ENCODE data around the gene PCDHA3. TPM values are rescaled to one million over a fixed set of nuclear protein-coding genes. Genes with fewer than 3 reads are reported as not detected.
"Not testable (repeated sequence)": the region's sequence is repeated elsewhere in the genome, so short reads cannot be mapped to it uniquely, and the experiment has no call there.

The PCDHA3 gene
- total RNA-seq, 6 experiments from 2014 or later = 0.07 TPM; not detected in 5

DNA sequence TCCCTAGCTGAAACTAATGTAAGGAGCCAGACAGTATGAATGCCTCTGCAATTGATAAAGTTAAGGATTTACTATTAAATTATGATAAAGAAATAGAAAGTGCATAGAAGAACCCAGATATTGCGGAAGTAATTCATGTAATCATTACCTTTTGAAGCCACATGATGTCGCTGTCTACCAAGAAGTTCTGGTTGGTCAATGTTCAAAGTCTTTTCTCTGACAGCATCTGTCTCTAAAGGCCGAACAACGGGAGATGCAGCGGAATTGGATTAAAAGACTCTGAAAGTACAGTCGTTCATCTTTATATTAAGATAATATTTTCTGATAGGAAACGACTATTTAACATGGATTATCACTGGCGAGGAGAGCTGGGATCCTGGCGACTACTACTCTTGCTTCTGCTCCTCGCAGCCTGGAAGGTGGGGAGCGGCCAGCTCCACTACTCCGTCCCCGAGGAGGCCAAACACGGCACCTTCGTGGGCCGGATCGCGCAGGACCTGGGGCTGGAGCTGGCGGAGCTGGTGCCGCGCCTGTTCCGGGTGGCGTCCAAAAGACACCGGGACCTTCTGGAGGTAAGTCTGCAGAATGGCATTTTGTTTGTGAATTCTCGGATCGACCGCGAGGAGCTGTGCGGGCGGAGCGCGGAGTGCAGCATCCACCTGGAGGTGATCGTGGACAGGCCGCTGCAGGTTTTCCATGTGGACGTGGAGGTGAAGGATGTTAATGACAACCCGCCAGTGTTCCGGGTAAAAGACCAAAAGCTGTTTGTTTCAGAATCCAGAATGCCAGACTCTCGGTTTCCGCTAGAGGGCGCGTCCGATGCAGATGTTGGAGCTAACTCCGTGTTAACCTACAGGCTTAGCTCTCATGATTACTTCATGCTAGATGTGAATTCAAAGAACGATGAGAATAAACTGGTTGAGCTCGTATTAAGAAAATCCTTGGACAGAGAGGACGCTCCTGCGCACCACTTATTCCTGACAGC is 40.4 kb downstream of the PCDHA3 start, which contains the start of gene PCDHA8:
TSS of gene PCDHA8 (plus strand) at position 210 of the 985 bp plus-strand sequence. CDS start at position 345, 135 bp downstream.
- Histone ChIP-seq H3K4me1 (no peaks in the 10 kb centered on the region), H3K36me3 (no peaks in the 10 kb centered on the region), H3K27me3 (no peaks in the 10 kb centered on the region), H3K9me3 (no peaks in the 10 kb centered on the region), H3K4me3 (no peak within 1 kb of the TSS), H3K27ac (no peak within 1 kb of the TSS)
- intact Hi-C loops (cut with DNase I) = no loop called here
- TF ChIP-seq, protein P1, sequence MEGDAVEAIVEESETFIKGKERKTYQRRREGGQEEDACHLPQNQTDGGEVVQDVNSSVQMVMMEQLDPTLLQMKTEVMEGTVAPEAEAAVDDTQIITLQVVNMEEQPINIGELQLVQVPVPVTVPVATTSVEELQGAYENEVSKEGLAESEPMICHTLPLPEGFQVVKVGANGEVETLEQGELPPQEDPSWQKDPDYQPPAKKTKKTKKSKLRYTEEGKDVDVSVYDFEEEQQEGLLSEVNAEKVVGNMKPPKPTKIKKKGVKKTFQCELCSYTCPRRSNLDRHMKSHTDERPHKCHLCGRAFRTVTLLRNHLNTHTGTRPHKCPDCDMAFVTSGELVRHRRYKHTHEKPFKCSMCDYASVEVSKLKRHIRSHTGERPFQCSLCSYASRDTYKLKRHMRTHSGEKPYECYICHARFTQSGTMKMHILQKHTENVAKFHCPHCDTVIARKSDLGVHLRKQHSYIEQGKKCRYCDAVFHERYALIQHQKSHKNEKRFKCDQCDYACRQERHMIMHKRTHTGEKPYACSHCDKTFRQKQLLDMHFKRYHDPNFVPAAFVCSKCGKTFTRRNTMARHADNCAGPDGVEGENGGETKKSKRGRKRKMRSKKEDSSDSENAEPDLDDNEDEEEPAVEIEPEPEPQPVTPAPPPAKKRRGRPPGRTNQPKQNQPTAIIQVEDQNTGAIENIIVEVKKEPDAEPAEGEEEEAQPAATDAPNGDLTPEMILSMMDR (IDR thresholded peaks at IDR 0.05) = peak in 1 of 4 donors; percentile 15
- no peak for TF ChIP-seq POLR2A (IDR thresholded peaks at IDR 0.05)
- DNase-seq (no peak), ATAC-seq (no peak)
- WGBS (ENCODE audit: insufficient coverage, low coverage, low lambda C conversion rate, missing lambda C conversion rate) = 20% methylated on average over 28 of the region's 47 CpGs

DNA sequence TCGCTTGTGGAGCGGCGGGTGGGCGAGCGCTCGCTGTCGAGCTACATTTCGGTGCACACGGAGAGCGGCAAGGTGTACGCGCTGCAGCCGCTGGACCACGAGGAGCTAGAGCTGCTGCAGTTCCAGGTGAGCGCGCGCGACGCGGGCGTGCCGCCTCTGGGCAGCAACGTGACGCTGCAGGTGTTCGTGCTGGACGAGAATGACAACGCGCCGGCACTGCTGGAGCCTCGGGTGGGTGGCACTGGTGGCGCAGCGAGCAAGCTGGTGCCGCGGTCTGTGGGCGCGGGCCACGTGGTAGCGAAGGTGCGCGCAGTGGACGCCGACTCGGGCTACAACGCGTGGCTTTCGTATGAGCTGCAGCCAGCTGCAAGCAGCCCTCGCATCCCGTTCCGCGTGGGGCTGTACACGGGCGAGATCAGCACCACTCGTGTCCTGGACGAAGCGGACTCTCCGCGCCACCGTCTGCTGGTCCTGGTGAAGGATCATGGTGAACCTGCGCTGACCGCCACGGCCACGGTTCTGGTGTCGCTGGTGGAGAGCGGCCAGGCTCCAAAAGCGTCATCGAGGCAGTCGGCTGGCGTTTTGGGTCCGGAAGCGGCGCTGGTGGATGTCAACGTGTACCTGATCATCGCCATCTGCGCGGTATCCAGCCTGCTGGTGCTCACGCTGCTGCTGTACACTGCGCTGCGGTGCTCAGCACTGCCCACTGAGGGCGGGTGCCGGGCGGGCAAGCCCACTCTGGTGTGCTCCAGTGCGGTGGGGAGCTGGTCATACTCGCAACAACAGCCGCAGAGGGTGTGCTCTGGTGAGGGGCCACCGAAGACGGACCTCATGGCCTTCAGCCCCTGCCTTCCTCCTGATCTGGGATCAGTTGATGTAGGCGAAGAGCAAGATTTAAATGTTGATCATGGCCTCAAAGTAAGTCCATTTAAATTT is 42.2 kb downstream of the PCDHA3 start:
- TF ChIP-seq POLR2A (IDR thresholded peaks at IDR 0.05) = no peak
- TF ChIP-seq, protein P1 (IDR thresholded peaks at IDR 0.05) = no peak
- Histone ChIP-seq H3K4me1 (no peaks in the 10 kb centered on the region), H3K9me3 (no peaks in the 10 kb centered on the region), H3K36me3 (no peaks in the 10 kb centered on the region), H3K27ac (no peak overlapping the region), H3K4me3 (no peak overlapping the region), H3K27me3 (no peaks in the 10 kb centered on the region)
- no peak for ATAC-seq
- intact Hi-C loops (cut with DNase I) = no loop called here
- DNase-seq = no peak
- 47% methylated on average over 7 of the region's 87 CpGs for WGBS (ENCODE audit: insufficient coverage, low coverage, low lambda C conversion rate, missing lambda C conversion rate)

DNA sequence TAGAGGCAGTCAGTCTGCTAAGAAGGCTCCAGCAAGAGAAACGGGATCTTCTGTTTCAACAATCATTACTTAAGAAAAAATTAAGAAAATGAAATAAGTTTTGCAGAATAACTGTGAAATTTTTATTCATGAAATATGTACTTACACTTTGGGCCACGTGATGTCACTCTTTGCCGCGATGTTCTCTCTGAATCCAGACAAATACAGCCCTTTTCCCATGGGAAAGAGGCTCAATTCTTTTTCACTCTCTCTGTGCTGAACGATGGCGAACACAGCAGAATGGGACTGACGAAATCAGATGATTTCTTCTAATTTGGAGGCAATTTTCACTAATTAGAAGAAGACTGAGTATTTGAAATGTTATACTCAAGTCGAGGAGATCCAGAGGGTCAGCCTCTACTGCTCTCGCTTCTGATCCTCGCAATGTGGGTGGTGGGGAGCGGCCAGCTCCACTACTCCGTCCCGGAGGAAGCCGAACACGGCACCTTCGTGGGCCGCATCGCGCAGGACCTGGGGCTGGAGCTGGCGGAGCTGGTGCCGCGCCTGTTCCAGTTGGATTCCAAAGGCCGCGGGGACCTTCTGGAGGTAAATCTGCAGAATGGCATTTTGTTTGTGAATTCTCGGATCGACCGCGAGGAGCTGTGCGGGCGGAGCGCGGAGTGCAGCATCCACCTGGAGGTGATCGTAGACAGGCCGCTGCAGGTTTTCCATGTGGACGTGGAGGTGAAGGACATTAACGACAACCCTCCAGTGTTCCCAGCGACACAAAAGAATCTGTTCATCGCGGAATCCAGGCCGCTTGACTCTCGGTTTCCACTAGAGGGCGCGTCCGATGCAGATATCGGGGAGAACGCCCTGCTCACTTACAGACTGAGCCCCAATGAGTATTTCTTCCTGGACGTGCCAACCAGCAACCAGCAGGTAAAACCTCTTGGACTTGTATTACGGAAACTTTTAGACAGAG is 47.6 kb downstream of the PCDHA3 start, which contains the start of gene PCDHA9:
TSS of gene PCDHA9 (plus strand) at position 244 of the 964 bp plus-strand sequence. CDS start at position 358, 114 bp downstream.
- H3K27ac ChIP-seq; H3K4me3 ChIP-seq; ATAC-seq; H3K9me3 ChIP-seq; H3K36me3 ChIP-seq; DNase-seq; intact Hi-C loops (cut with DNase I); H3K27me3 ChIP-seq; H3K4me1 ChIP-seq: not testable (repeated sequence)
- WGBS (ENCODE audit: insufficient coverage, low coverage, low lambda C conversion rate, missing lambda C conversion rate) = 17% methylated on average over 21 of the region's 48 CpGs

DNA sequence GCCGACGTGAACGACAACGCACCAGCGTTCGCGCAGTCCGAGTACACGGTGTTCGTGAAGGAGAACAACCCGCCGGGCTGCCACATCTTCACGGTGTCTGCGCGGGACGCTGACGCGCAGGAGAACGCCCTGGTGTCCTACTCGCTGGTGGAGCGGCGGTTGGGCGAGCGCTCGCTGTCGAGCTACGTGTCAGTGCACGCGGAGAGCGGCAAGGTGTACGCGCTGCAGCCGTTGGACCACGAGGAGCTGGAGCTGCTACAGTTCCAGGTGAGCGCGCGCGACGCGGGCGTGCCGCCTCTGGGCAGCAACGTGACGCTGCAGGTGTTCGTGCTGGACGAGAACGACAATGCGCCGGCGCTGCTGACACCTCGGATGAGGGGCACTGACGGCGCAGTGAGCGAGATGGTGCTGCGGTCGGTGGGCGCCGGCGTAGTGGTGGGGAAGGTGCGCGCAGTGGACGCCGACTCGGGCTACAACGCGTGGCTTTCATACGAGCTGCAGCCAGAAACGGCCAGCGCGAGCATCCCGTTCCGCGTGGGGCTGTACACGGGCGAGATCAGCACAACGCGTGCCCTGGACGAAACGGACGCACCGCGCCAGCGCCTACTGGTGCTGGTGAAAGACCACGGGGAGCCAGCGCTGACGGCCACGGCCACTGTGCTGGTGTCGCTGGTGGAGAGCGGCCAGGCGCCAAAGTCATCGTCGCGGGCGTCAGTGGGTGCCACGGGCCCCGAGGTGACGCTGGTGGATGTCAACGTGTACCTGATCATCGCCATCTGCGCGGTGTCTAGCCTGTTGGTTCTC is 49.2 kb downstream of the PCDHA3 start:
- H3K36me3 ChIP-seq; ATAC-seq; H3K27ac ChIP-seq; H3K4me3 ChIP-seq; H3K27me3 ChIP-seq; H3K9me3 ChIP-seq; intact Hi-C loops (cut with DNase I); H3K4me1 ChIP-seq; DNase-seq: not testable (repeated sequence)
- 34% methylated on average over 22 of the region's 101 CpGs for WGBS (ENCODE audit: insufficient coverage, low coverage, low lambda C conversion rate, missing lambda C conversion rate)

Other genes starting within 250 kb of the PCDHA3 start
- 10 to 100 TPM; 14.4 to 35.4 (median 18.6) TPM for gene SRA1, start 243.6 kb upstream of the PCDHA3 start, total RNA-seq
- 10 to 100 TPM in 5 of 6 experiments, 1 to 10 TPM in 1; 9.6 to 24.3 (median 14.3) TPM for gene APBB3, start 236.5 kb upstream of the PCDHA3 start, total RNA-seq
- gene SLC35A4, start 236.2 kb upstream of the PCDHA3 start, total RNA-seq = 10 to 100 TPM; 28.1 to 38.5 (median 30.2) TPM
- gene CD14, start 167.9 kb upstream of the PCDHA3 start, total RNA-seq = 100 to 1,000 TPM; 174 to 513 (median 244) TPM
- 10 to 100 TPM in 5 of 6 experiments, 1 to 10 TPM in 1; 7.3 to 45.5 (median 23.6) TPM for gene TMCO6, start 161.6 kb upstream of the PCDHA3 start, total RNA-seq
- gene NDUFA2, start 153.4 kb upstream of the PCDHA3 start, total RNA-seq = 10 to 100 TPM; 35.4 to 56.8 (median 52.4) TPM
- gene IK, start 153.2 kb upstream of the PCDHA3 start, total RNA-seq = 10 to 100 TPM; 26.6 to 50.7 (median 30.3) TPM
- gene WDR55, start 136.2 kb upstream of the PCDHA3 start, total RNA-seq = 10 to 100 TPM; 13.3 to 18.4 (median 15.0) TPM
- gene DND1, start 127.5 kb upstream of the PCDHA3 start, total RNA-seq = 1 to 10 TPM in 1 of 6 experiments, under 1 TPM in 5; 0.27 to 1.4 (median 0.69) TPM
- gene HARS1, start 109.7 kb upstream of the PCDHA3 start, total RNA-seq = 10 to 100 TPM; 22.8 to 46.6 (median 37.0) TPM
- gene HARS2, start 109.6 kb upstream of the PCDHA3 start, total RNA-seq = 10 to 100 TPM in 4 of 6 experiments, 1 to 10 TPM in 2; 8.5 to 13.9 (median 11.5) TPM
- gene ZMAT2, start 100.6 kb upstream of the PCDHA3 start, total RNA-seq = 10 to 100 TPM; 11.6 to 26.4 (median 18.0) TPM
- gene PCDHA1, start 14.9 kb upstream of the PCDHA3 start, total RNA-seq = not detected
- not detected for gene PCDHA2, start 6.2 kb upstream of the PCDHA3 start, total RNA-seq
- gene PCDHA4, start 6.0 kb downstream of the PCDHA3 start, total RNA-seq = under 1 TPM in 4 of 6 experiments, not detected in 2; 0.09 to 0.19 (median 0.13) TPM
- gene PCDHA5, start 20.6 kb downstream of the PCDHA3 start, total RNA-seq = under 1 TPM in 1 of 6 experiments, not detected in 5; 0.06 TPM
- under 1 TPM in 1 of 6 experiments, not detected in 5; 0.12 TPM for gene PCDHA6, start 26.9 kb downstream of the PCDHA3 start, total RNA-seq
- gene PCDHA7, start 33.2 kb downstream of the PCDHA3 start, total RNA-seq = under 1 TPM in 2 of 6 experiments, not detected in 4; 0.07 to 0.12 TPM
- not detected for gene PCDHA8, start 40.1 kb downstream of the PCDHA3 start, total RNA-seq
- gene PCDHA9, start 47.3 kb downstream of the PCDHA3 start, total RNA-seq = not detected
- under 1 TPM in 3 of 6 experiments, not detected in 3; 0.05 to 0.07 (median 0.06) TPM for gene PCDHA10, start 54.8 kb downstream of the PCDHA3 start, total RNA-seq
- under 1 TPM in 3 of 6 experiments, not detected in 3; 0.04 to 0.51 (median 0.07) TPM for gene PCDHA11, start 67.9 kb downstream of the PCDHA3 start, total RNA-seq
- under 1 TPM in 4 of 6 experiments, not detected in 2; 0.18 to 0.51 (median 0.32) TPM for gene PCDHA12, start 74.3 kb downstream of the PCDHA3 start, total RNA-seq
- gene PCDHA13, start 81.1 kb downstream of the PCDHA3 start, total RNA-seq = 1 to 10 TPM in 3 of 6 experiments, under 1 TPM in 2, not detected in 1; 0.35 to 1.8 (median 1.2) TPM
- gene PCDHAC1, start 125.2 kb downstream of the PCDHA3 start, total RNA-seq = under 1 TPM; 0.18 to 0.86 (median 0.35) TPM
- gene PCDHAC2, start 165.4 kb downstream of the PCDHA3 start, total RNA-seq = 1 to 10 TPM in 3 of 6 experiments, under 1 TPM in 3; 0.68 to 2.2 (median 1.3) TPM